HCT116 (cell line): ENCODE data around the gene LYPD8. TPM values are rescaled to one million over a fixed set of nuclear protein-coding genes. Genes with fewer than 3 reads are reported as not detected.

Experiments used
- ATAC-seq: fragments of 200-7000 bp; cut with Tn5 transposase; 2 replicates; pipeline ENCODE4 v1.9.1; 2020; ENCODE audit warnings: mild to moderate bottlenecking, moderate library complexity
- BruUV-seq: library from RNA; stranded (reverse); fragments of 400-500 nt; replicated peaks from 2 replicates; lab custom pipeline; 2021; lab: Mats Ljungman, UMichigan
- CTCF ChIA-PET: fragments of 300-600 bp; sonication (Branson Sonifier 250); formaldehyde crosslinking; loops from one replicate; lab custom pipeline; 2021; ENCODE audit warnings: antibody characterized with exemption; lab: Charles Lee
- POLR2A ChIA-PET: fragments of 300-600, 350-600 bp; sonication (Branson Sonifier 250); formaldehyde crosslinking; loops from one replicate; lab custom pipeline; 2021; ENCODE audit warnings: antibody characterized with exemption; lab: Charles Lee
- RAD21 ChIA-PET, 2 experiments: fragments of 300-600 bp; sonication (Branson Sonifier 250); formaldehyde crosslinking; loops; one replicate each; lab custom pipeline; 2023; ENCODE audit warnings: low total read pairs in 2 of 2; ENCODE audit not compliant: uncharacterized antibody in 2 of 2, unreplicated experiment in 2 of 2, low non-redundant PET in 1 of 2; lab: Charles Lee
- DNase-seq: peaks from one replicate; pipeline ENCODE4 v3.0.0-alpha.2; 2010; ENCODE audit warnings: low read depth, low spot score
- H2AFZ ChIP-seq: fragments of 200-600 bp; shearing (Covaris generic), sonication (generic); 2 replicates; pipeline ENCODE4 v1.6.1; 2017; ENCODE audit warnings: low read depth, mixed run types, mixed read lengths, antibody characterized with exemption, low read length; ENCODE audit not compliant: poor library complexity, severe bottlenecking
- H3K27ac ChIP-seq: 2 replicates; pipeline ENCODE4 v1.5.1; 2012; ENCODE audit warnings: low read depth, low read length
- H3K27me3 ChIP-seq: fragments of 200-600 bp; sonication (generic); 2 replicates; pipeline ENCODE4 v1.6.1; 2016; ENCODE audit warnings: mixed run types, low read length, mixed read lengths; ENCODE audit not compliant: insufficient read depth
- H3K36me3 ChIP-seq, 2 experiments: fragments of 200-500 bp in 1 of 2; fragments of 200-600 bp in 1 of 2; sonication (Bioruptor generic) in 1 of 2; sonication (generic) in 1 of 2; 2 replicates each; pipeline versions ENCODE4 v1.5.1 to v1.6.1; 2014 to 2016; ENCODE audit warnings: low read length in 2 of 2, inconsistent platforms in 1 of 2, mixed read lengths in 1 of 2, mixed run types in 1 of 2; ENCODE audit not compliant: insufficient read depth in 2 of 2, control insufficient read depth in 1 of 2
- H3K4me1 ChIP-seq, 2 experiments: fragments of 200-600 bp in 1 of 2; sonication (generic) in 1 of 2; 2 replicates each; pipeline versions ENCODE4 v1.5.1 to v1.6.1; 2012 to 2017; ENCODE audit warnings: low read length in 2 of 2, inconsistent platforms in 1 of 2, mild to moderate bottlenecking in 1 of 2, mixed read lengths in 1 of 2, mixed run types in 1 of 2, moderate library complexity in 1 of 2; ENCODE audit not compliant: insufficient read depth in 2 of 2, control insufficient read depth in 1 of 2
- H3K4me2 ChIP-seq: fragments of 200-600 bp; sonication (generic); 2 replicates; pipeline ENCODE4 v1.6.1; 2017; ENCODE audit warnings: mixed run types, low read length, mixed read lengths
- H3K4me3 ChIP-seq, 2 experiments: fragments of 200-600 bp in 1 of 2; sonication (generic) in 1 of 2; replicated peaks in 1 of 2; 2 replicates each; pipeline ENCODE4 v1.5.1; 2011 to 2016; ENCODE audit warnings: low read length in 2 of 2, control low read depth in 1 of 2, low read depth in 1 of 2, mild to moderate bottlenecking in 1 of 2, mixed read lengths in 1 of 2, mixed run types in 1 of 2
- H3K79me2 ChIP-seq: fragments of 200-600 bp; sonication (generic); 2 replicates; pipeline ENCODE4 v1.6.1; 2017; ENCODE audit warnings: mild to moderate bottlenecking, mixed run types, low read length, moderate library complexity, mixed read lengths; ENCODE audit not compliant: insufficient read depth
- H3K9ac ChIP-seq: fragments of 200-600 bp; sonication (generic); 2 replicates; pipeline ENCODE4 v1.6.1; 2016; ENCODE audit warnings: low read length, mixed read lengths
- H3K9me2 ChIP-seq: fragments of 200-600 bp; sonication (generic), shearing (Covaris generic); 2 replicates; pipeline ENCODE4 v1.6.1; 2017; ENCODE audit warnings: mixed run types, mild to moderate bottlenecking, moderate library complexity; ENCODE audit not compliant: insufficient read depth
- H3K9me3 ChIP-seq, 2 experiments: fragments of 200-500 bp in 1 of 2; fragments of 200-600 bp in 1 of 2; sonication (Bioruptor generic) in 1 of 2; sonication (generic) in 1 of 2; 2 replicates each; pipeline ENCODE4 v1.6.1; 2014 to 2017; ENCODE audit warnings: low read length in 2 of 2, mixed read lengths in 2 of 2, inconsistent platforms in 1 of 2, low read depth in 1 of 2, mild to moderate bottlenecking in 1 of 2, mixed run types in 1 of 2, moderate library complexity in 1 of 2; ENCODE audit not compliant: control insufficient read depth in 1 of 2, insufficient read depth in 1 of 2
- H4K20me1 ChIP-seq: fragments of 200-600 bp; sonication (generic), shearing (Covaris generic); 2 replicates; pipeline ENCODE4 v1.6.1; 2017; ENCODE audit warnings: mixed run types, mild to moderate bottlenecking, moderate library complexity; ENCODE audit not compliant: insufficient read depth
- ATF3 ChIP-seq: IDR thresholded peaks from 2 replicates; pipeline ENCODE4 v1.6.1; 2012
- CEBPB ChIP-seq: IDR thresholded peaks from 2 replicates; pipeline ENCODE4 v1.6.1; 2012; ENCODE audit warnings: low read depth
- CTCF ChIP-seq, 3 experiments: fragments of 200-600 bp in 1 of 3; sonication (generic) in 1 of 3; IDR thresholded peaks in 2 of 3; conservative IDR thresholded peaks in 1 of 3; 2 replicates each; pipeline ENCODE4 v1.5.1; 2012 to 2017; ENCODE audit warnings: low read depth in 2 of 3, low read length in 2 of 3, antibody characterized with exemption in 1 of 3, borderline replicate concordance in 1 of 3, control low read depth in 1 of 3, mild to moderate bottlenecking in 1 of 3, mixed read lengths in 1 of 3, mixed run types in 1 of 3, moderate library complexity in 1 of 3; ENCODE audit not compliant: insufficient read depth in 1 of 3
- EGR1 ChIP-seq: IDR thresholded peaks from 2 replicates; pipeline ENCODE4 v1.6.1; 2012; ENCODE audit warnings: low read depth
- ELF1 ChIP-seq: IDR thresholded peaks from 2 replicates; pipeline ENCODE4 v1.6.1; 2012; ENCODE audit warnings: low read depth, borderline replicate concordance
- EZH2 ChIP-seq: fragments of 200-600 bp; sonication (generic); IDR thresholded peaks from 2 replicates; pipeline ENCODE4 v1.6.1; 2017; ENCODE audit warnings: antibody characterized with exemption, mixed run types
- EZH2phosphoT487 ChIP-seq: fragments of 200-600 bp; IDR thresholded peaks from 2 replicates; pipeline ENCODE4 v1.6.1; 2018; ENCODE audit warnings: antibody characterized with exemption, borderline replicate concordance
- FOSL1 ChIP-seq: IDR thresholded peaks from 2 replicates; pipeline ENCODE4 v1.6.1; 2012; ENCODE audit warnings: low read depth
- JUND ChIP-seq: IDR thresholded peaks from 2 replicates; pipeline ENCODE4 v1.6.1; 2012
- MAX ChIP-seq: IDR thresholded peaks from 2 replicates; pipeline ENCODE4 v1.6.1; 2012
- SIN3A ChIP-seq: IDR thresholded peaks from 2 replicates; pipeline ENCODE4 v1.6.1; 2012; ENCODE audit warnings: low read depth
- SP1 ChIP-seq: IDR thresholded peaks from 2 replicates; pipeline ENCODE4 v1.6.1; 2012; ENCODE audit warnings: low read depth
- SRF ChIP-seq: IDR thresholded peaks from 2 replicates; pipeline ENCODE4 v1.6.1; 2012; ENCODE audit warnings: low read depth
- TCF7L2 ChIP-seq: IDR thresholded peaks from 2 replicates; pipeline ENCODE4 v1.7.0; 2011; ENCODE audit warnings: borderline replicate concordance, inconsistent platforms; ENCODE audit not compliant: insufficient read depth, insufficient read length; ENCODE audit errors: extremely low read depth
- ZFX ChIP-seq: fragments of 450-650 bp; IDR thresholded peaks from 2 replicates; pipeline ENCODE4 v1.6.1; 2017
- ZNF274 ChIP-seq: fragments of 200-500 bp; sonication (Bioruptor generic); IDR thresholded peaks from 2 replicates; pipeline ENCODE4 v1.6.1; 2014; ENCODE audit warnings: mild to moderate bottlenecking, low read depth, low read length, inconsistent platforms
- intact Hi-C: fragments of 100-400 bp; cut with micrococcal nuclease; formaldehyde crosslinking; loops from 2 replicates; pipeline ENCODE4 v1.10.0; 2022
- total RNA-seq: library from RNA; stranded (reverse); gene quantifications from one replicate; pipeline ENCODE4 v1.2.1, GENCODE V29; 2021; ENCODE audit not compliant: unreplicated experiment

LYPD8 gene
- total RNA-seq, 1 experiment from 2014 or later = not detected

- Histone ChIP-seq H3K27me3 (peaks cover 4% of the 10 kb centered on the region; the same call in 1 of the 2 replicates), H3K36me3 (no peaks in the 10 kb centered on the region), H2AFZ (no peak overlapping the region), H3K9me2 (no peaks in the 10 kb centered on the region), H3K27ac (no peak overlapping the region), H3K9ac (no peak overlapping the region), H3K4me1 (no peaks in the 10 kb centered on the region), H3K4me3 (no peak overlapping the region), H4K20me1 (no peaks in the 10 kb centered on the region), H3K9me3 (no peaks in the 10 kb centered on the region), H3K79me2 (no peaks in the 10 kb centered on the region), H3K4me2 (no peak overlapping the region)
- no TSS peak for BruUV-seq
- ChIA-PET CTCF (no interaction called here), RAD21 (no interaction called here), POLR2A (no interaction called here)
- DNase-seq (no peak), ATAC-seq (no peak)
- intact Hi-C loops = no loop called here
- no peak for TF ChIP-seq ELF1
- no peak for TF ChIP-seq EZH2
- TF ChIP-seq SP1 = no peak
- TF ChIP-seq TCF7L2 = no peak
- TF ChIP-seq EGR1 = no peak
- no peak for TF ChIP-seq JUND
- TF ChIP-seq SRF = no peak
- TF ChIP-seq MAX = no peak
- no peak for TF ChIP-seq ZFX
- no peak for TF ChIP-seq CEBPB
- TF ChIP-seq FOSL1 = no peak
- no peak for TF ChIP-seq ATF3
- TF ChIP-seq ZNF274 = no peak
- no peak for TF ChIP-seq SIN3A
- TF ChIP-seq CTCF (IDR thresholded peaks at IDR 0.05 in 2 of 3, conservative IDR thresholded peaks at IDR 0.05 in 1 of 3; ENCODE audit: borderline replicate concordance in 1 of 3, insufficient read depth in 1 of 3, low read depth in 2 of 3, low read length in 2 of 3) = no peak
- no peak for TF ChIP-seq EZH2phosphoT487
Observed at GRCh38 chr1:248779350-248779749, 23.8 kb upstream of the LYPD8 start.
